ENCODE results near the gene CACNA1B.

GRCh38 chr9:137833721-137834613 is 43.6 kb upstream of the CACNA1B start:
- TF ChIP-seq CTCF (conservative IDR thresholded peaks at IDR 0.05; ENCODE audit: low read depth, low read length) (no peak), POLR2A (IDR thresholded peaks at IDR 0.05; ENCODE audit: low read depth, low read length) (no peak), RFX5 (IDR thresholded peaks at IDR 0.05; ENCODE audit: low read depth, low read length) (no peak), USF2 (IDR thresholded peaks at IDR 0.05; ENCODE audit: low read depth, low read length) (no peak), MXI1 (IDR thresholded peaks at IDR 0.05; ENCODE audit: borderline replicate concordance, low read depth, low read length) (no peak), RCOR1 (IDR thresholded peaks at IDR 0.05; ENCODE audit: insufficient replicate concordance, low read length) (no peak), MAZ (IDR thresholded peaks at IDR 0.05; ENCODE audit: borderline replicate concordance, low read depth, low read length) (no peak), CEBPB (IDR thresholded peaks at IDR 0.05; ENCODE audit: low read depth, low read length) (no peak), RAD21 (IDR thresholded peaks at IDR 0.05; ENCODE audit: low read length) (no peak), SMC3 (IDR thresholded peaks at IDR 0.05; ENCODE audit: low read depth, low read length) (no peak), BHLHE40 (IDR thresholded peaks at IDR 0.05; ENCODE audit: low read depth, low read length) (no peak), MAFK (IDR thresholded peaks at IDR 0.05; ENCODE audit: low read depth, low read length) (no peak)

Data from IMR-90 (cell line).